DMS53 treated with DMSO at 0.1 percent for 48 hours (cell line): Measurements from ENCODE around the gene PIP4P1.
A peak's percentile ranks its signal among the peaks of the same experiment; 100 is the strongest.
"Not testable (repeated sequence)": the region's sequence is repeated elsewhere in the genome, so short reads cannot be mapped to it uniquely, and the experiment has no call there.

Source experiments
- DNase-seq: peaks from one replicate; lab custom pipeline; 2025; ENCODE audit not compliant: unreplicated experiment; lab: John Stamatoyannopoulos, UW

The PIP4P1 gene

GRCh38 chr14:20461225-20462141 is at the start of gene PIP4P1:
Gene PIP4P1, minus strand, starts transcription at chr14:20461434. Its CDS starts 109 bp downstream, at chr14:20461325.
- DNase-seq = peak; percentile 97

GRCh38 chr14:20508367-20508766 is 47.1 kb upstream of the PIP4P1 start:
- DNase-seq = no peak

GRCh38 chr14:20507537-20507936 is 46.3 kb upstream of the PIP4P1 start:
- DNase-seq = not testable (repeated sequence)

GRCh38 chr14:20506752-20507151 is 45.5 kb upstream of the PIP4P1 start:
- DNase-seq = not testable (repeated sequence)

DNA sequence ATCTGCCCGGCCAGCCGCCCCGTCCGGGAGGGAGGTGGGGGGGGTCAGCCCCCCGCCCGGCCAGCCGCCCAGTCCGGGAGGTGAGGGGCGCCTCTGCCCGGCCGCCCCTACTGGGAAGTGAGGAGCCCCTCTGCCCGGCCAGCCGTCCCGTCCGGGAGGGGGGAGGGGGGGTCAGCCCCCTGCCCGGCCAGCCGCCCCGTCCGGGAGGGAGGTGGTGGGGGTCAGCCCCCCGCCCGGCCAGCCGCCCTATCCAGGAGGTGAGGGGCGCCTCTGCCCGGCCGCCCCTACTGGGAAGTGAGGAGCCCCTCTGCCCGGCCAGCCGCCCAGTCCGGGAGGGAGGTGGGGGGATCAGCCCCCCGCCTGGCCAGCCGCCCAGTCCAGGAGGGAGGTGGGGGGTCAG is 45.0 kb upstream of the PIP4P1 start:
- not testable (repeated sequence) for DNase-seq

DNA sequence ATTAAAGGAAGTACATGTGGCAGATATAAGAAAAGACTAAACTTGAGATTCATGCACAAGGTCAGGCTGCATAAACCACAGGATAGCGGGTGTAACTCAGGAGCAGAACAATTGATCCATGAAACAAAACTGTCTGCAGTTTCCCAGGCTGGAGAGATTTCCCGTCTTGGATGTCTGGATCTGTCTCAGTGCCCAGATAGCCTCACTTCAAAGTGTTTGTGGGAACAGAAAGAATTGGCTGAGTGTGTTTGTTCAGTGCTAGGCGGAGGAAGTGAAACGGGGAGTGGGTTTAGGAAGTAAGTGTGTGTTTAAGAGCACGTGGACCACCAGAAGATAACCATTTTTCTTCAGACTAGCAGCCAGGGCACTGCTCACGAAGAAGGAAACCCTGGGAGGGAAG is 42.7 kb upstream of the PIP4P1 start:
- no peak for DNase-seq

GRCh38 chr14:20501346-20501745 is 40.1 kb upstream of the PIP4P1 start:
- no peak for DNase-seq

DNA sequence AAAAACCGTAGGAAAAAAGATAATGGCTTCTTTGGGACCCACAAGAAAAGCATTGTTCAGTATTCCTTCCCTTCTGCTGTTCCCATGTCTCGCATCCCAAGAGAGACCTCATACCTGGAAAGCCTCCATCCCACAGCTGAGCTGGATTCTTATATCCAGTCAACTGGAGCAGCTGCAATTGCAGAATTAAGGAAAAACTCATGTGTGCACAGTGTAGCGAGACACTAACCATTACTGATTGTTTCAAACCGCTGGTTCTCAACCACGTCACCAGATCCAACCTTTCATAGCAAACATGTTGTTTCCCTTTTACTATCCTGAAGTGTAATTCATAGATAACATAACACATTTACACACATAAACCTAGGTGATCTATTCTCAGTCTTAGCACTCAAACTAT is 38.6 kb upstream of the PIP4P1 start:
- DNase-seq = no peak

DNA sequence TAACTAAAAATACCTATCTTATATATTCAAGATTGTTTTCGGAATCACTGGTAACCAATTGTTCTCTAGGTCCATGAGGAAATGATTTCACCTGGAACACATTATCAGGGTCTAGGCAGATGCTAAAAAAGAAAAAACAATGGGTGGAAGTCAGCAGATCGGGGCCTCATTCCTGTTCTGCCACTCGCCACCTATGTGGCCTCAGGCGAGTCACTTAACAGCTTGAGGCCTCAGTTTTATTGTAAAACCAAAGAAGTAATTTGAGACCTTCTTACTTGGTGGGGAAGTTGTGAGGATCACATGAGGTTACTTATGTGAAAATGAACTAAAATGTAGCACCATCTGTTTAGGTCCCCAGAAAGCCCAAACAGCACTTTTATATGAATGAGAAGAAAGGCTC is 37.9 kb upstream of the PIP4P1 start:
- DNase-seq = no peak

- no peak for DNase-seq
Measured at GRCh38 chr14:20498622-20499021, 37.4 kb upstream of the PIP4P1 start.

DNA sequence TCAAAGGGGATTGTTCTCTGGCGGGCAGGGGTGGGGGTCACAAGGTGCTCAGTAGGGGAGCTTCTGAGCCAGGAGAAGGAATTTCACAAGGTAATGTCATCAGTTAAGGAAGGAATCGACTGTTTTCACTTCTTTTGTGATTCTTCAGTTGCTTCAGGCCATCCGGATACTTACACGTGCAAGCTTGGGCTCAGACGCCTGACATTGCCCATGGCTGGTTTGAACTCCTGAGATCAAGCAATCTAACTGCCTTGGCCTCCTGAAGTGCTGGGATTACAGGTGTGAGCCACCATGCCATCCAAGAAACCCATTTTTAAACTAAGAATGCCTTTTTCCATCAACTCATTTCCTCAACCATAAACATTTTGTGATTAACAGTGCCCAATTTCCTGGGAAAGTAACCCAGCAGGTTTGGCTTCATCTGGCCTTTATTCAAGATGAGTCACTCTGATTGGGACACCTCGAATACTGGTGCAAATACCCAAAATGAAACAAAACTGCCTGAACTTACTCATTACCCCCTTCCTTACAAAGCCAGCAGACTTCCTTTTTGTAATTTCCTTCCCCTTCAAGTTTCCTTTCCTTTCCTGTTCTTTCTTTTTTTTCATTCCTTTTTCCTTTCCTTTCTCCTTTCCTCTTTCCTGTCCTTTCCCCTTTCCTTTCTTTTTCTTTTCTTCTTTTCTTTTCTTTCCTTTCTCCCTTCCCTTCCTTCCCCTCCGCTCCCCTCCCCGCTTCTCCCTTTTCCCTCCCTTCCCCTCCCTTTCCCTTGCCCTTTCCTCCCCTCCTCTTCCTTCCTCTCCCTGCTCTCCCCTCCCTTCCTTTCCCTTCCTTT is 33.9 kb upstream of the PIP4P1 start:
- DNase-seq = no peak

GRCh38 chr14:20493634-20494033 is 32.4 kb upstream of the PIP4P1 start:
- no peak for DNase-seq

DNA sequence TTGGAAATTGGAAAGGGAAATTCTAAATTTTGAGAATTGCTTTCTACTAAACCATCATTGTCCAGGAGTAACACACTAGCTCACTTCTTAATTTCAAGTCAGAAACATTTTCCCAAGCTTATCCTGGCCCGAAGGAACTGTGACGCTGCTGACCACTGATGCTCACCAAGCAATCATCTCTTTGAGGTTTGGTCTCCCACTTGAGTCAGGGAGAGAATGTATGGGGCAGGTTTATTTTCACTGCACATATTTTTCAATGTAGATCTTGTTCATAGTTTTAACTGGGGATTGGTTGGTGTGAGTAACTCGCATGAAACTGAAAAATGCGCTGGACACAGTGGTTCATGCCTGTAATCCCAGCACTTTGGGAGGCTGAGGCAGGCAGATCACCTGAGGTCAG is 31.3 kb upstream of the PIP4P1 start:
- no peak for DNase-seq

- DNase-seq = no peak
Measured at GRCh38 chr14:20490563-20490962, 29.3 kb upstream of the PIP4P1 start.

DNA sequence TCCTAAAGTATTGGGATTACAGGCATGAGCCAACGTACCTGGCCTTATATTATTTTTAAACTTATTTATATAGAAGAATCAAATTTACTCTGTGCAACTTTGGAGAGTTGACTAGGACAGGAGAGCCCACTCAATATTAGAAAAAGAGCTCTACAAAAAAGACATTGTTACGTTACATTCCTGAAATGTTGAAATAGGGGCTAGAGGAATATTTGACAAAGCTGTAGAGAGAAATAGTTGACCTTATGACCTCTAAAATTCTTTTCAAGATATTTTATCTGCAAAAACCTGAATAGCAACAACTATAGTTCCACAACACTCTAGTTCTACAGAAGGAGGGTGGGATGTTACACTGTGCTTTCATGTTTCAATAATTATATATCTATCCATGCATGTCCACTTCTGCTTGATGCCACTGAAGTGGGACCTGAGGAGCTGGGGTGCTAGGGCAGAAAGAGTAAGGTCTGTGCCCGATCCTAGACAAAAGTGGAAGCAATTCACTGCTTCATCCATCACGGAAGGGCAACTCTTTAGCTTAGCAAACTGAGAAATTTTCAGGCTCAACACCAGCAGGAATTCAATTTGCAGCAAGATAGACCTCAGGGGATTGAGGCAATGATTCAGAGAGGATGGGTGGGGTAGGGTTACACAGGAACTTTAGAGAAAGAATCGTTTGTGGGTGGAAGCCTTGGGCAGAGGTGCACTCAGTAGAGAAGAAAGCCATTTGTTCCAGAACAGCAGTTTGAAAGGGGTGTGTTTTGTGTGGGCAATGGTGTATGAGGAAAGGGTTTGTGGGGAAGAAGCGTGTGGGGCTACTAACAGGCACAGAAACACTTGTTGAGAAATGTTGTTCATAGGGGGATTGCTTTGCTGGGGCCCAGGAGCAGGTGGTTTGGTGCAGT is 28.1 kb upstream of the PIP4P1 start:
- no peak for DNase-seq

DNA sequence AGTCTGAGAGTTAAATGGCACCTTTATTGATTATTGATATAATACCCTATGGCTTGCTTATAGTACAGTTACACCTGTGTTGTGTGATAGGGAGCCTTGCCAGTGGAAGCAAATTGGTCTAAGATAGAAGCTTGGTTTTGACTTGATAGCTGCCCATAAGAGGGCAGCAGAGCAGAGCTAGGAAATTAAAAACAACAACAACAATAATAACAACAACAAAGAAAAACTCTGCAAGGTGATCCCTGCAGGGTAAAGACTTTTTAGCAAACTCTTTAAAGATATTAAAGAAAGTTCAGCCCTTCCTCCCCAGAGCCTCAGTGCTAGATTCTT is 26.1 kb upstream of the PIP4P1 start:
- no peak for DNase-seq

- DNase-seq = no peak
Measured at GRCh38 chr14:20486684-20487395, 25.6 kb upstream of the PIP4P1 start.

DNA sequence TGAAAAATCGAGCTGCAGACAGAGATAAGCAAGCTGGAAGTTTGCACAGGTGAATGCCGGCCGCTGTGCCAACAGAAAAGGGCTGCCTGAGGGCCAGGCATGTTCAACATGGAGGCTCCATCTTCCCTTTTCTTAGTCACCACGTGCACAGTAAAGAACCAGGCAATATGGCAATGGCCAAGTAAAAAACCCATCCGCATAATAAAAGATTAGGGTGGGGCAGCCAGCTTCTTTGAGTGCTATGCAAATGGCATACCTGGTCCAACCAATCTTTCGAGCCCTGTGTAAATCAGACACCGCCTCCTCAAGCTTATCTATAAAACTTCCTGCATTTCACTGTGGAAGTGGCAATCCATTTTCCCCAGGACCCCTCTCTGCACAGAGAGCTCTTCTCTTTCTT is 24.7 kb upstream of the PIP4P1 start:
- no peak for DNase-seq

- no peak for DNase-seq
Measured at GRCh38 chr14:20482382-20482781, 21.1 kb upstream of the PIP4P1 start.

DNA sequence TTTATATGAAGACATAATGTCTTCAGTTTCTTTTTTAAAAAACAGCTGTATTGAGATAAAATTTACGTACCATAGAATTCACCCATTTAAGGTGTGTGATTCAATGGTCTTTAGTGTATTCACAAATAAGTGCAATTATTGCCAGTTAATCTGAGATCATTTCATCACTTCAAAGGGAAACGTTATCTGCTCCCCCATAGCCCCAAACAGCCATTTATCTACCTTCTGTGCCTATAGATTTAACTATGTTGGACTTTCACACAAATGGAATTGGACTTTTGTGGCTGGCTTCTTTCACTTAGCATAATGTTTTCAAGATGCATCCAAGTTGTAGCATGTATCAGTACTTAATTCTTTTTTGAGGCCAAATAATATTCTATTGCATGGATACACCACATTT is 17.7 kb upstream of the PIP4P1 start:
- no peak for DNase-seq
